NB4 (cell line): ENCODE data around the gene SLC35F1.

Experiments used
- DNase-seq: peaks from one replicate; pipeline ENCODE4 v3.0.0; 2010; ENCODE audit warnings: low read depth
- H3K4me3 ChIP-seq: one replicate; pipeline ENCODE4 v1.5.1; 2011; ENCODE audit warnings: mild to moderate bottlenecking, low read depth, low read length, moderate library complexity
- CTCF ChIP-seq: IDR thresholded peaks from one replicate; pipeline ENCODE4 v1.5.1; 2012; ENCODE audit warnings: low read depth, low read length
- MAX ChIP-seq: IDR thresholded peaks from 2 replicates; pipeline ENCODE4 v1.6.1; 2011; ENCODE audit warnings: low read depth, low read length
- MYC ChIP-seq: IDR thresholded peaks from 2 replicates; pipeline ENCODE4 v1.6.1; 2011; ENCODE audit warnings: low read depth, low read length
- POLR2A ChIP-seq: IDR thresholded peaks from 2 replicates; pipeline ENCODE4 v1.6.1; 2011; ENCODE audit warnings: mild to moderate bottlenecking; ENCODE audit not compliant: insufficient read length; ENCODE audit errors: extremely low read depth

Gene SLC35F1

GRCh38 chr6:118128755-118129154 is 221.7 kb downstream of the SLC35F1 start:
- no peak for TF ChIP-seq MYC
- no peak for TF ChIP-seq MAX
- TF ChIP-seq POLR2A: no peak
- TF ChIP-seq CTCF: no peak
- no peak overlapping the region for H3K4me3 ChIP-seq
- DNase-seq: no peak

GRCh38 chr6:118134206-118134605 is 227.1 kb downstream of the SLC35F1 start:
- no peak for TF ChIP-seq MAX
- no peak for TF ChIP-seq CTCF
- no peak for TF ChIP-seq POLR2A
- TF ChIP-seq MYC: no peak
- DNase-seq: no peak
- no peak overlapping the region for H3K4me3 ChIP-seq

- H3K4me3 ChIP-seq: no peak overlapping the region
- DNase-seq: no peak
- TF ChIP-seq MAX: no peak
- TF ChIP-seq MYC: no peak
- no peak for TF ChIP-seq CTCF
- TF ChIP-seq POLR2A: no peak
Observed at GRCh38 chr6:118134736-118135135, 227.7 kb downstream of the SLC35F1 start.

- DNase-seq: no peak
- H3K4me3 ChIP-seq: no peak overlapping the region
- TF ChIP-seq MAX: no peak
- TF ChIP-seq POLR2A: no peak
- no peak for TF ChIP-seq MYC
- no peak for TF ChIP-seq CTCF
Observed at GRCh38 chr6:118135371-118135770, 228.3 kb downstream of the SLC35F1 start.

- no peak for TF ChIP-seq MYC
- no peak for TF ChIP-seq CTCF
- TF ChIP-seq MAX: no peak
- TF ChIP-seq POLR2A: no peak
- no peak overlapping the region for H3K4me3 ChIP-seq
- no peak for DNase-seq
Observed at GRCh38 chr6:118141211-118141610, 234.1 kb downstream of the SLC35F1 start.

GRCh38 chr6:118146584-118146983 is 239.5 kb downstream of the SLC35F1 start:
- no peak for DNase-seq
- no peak overlapping the region for H3K4me3 ChIP-seq
- TF ChIP-seq MAX: no peak
- no peak for TF ChIP-seq POLR2A
- TF ChIP-seq CTCF: no peak
- TF ChIP-seq MYC: no peak
